Measurements from ENCODE around the gene LGR4. TPM values are rescaled to one million over a fixed set of nuclear protein-coding genes. Genes with fewer than 3 reads are reported as not detected.

Gene LGR4
- total and polyA plus RNA-seq, 9 of the 15 experiments (the other 6 are each of a cell fraction or from before 2014, with no cell fraction given) = 0.94 to 10.1 (median 5.8) TPM

DNA sequence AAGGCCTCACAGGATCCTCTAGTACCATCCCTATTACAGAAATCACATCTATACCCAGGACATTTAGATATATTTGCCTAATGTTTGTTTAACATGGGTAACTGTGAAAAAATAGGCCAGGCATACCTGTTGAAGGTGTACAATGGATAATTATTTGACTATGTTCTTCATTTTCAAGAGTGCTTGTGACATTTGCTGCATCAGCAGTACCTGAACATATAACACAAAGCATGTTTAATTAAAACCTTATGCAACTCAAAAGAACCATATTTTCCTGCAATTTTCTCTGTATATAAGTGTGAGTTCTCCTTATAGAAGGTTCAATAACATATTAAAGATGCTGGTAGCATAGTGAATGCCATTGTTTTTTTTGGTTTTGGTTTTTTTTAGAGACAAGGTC, 101.1 kb downstream of the LGR4 start (continued):
- TF ChIP-seq, protein P1, sequence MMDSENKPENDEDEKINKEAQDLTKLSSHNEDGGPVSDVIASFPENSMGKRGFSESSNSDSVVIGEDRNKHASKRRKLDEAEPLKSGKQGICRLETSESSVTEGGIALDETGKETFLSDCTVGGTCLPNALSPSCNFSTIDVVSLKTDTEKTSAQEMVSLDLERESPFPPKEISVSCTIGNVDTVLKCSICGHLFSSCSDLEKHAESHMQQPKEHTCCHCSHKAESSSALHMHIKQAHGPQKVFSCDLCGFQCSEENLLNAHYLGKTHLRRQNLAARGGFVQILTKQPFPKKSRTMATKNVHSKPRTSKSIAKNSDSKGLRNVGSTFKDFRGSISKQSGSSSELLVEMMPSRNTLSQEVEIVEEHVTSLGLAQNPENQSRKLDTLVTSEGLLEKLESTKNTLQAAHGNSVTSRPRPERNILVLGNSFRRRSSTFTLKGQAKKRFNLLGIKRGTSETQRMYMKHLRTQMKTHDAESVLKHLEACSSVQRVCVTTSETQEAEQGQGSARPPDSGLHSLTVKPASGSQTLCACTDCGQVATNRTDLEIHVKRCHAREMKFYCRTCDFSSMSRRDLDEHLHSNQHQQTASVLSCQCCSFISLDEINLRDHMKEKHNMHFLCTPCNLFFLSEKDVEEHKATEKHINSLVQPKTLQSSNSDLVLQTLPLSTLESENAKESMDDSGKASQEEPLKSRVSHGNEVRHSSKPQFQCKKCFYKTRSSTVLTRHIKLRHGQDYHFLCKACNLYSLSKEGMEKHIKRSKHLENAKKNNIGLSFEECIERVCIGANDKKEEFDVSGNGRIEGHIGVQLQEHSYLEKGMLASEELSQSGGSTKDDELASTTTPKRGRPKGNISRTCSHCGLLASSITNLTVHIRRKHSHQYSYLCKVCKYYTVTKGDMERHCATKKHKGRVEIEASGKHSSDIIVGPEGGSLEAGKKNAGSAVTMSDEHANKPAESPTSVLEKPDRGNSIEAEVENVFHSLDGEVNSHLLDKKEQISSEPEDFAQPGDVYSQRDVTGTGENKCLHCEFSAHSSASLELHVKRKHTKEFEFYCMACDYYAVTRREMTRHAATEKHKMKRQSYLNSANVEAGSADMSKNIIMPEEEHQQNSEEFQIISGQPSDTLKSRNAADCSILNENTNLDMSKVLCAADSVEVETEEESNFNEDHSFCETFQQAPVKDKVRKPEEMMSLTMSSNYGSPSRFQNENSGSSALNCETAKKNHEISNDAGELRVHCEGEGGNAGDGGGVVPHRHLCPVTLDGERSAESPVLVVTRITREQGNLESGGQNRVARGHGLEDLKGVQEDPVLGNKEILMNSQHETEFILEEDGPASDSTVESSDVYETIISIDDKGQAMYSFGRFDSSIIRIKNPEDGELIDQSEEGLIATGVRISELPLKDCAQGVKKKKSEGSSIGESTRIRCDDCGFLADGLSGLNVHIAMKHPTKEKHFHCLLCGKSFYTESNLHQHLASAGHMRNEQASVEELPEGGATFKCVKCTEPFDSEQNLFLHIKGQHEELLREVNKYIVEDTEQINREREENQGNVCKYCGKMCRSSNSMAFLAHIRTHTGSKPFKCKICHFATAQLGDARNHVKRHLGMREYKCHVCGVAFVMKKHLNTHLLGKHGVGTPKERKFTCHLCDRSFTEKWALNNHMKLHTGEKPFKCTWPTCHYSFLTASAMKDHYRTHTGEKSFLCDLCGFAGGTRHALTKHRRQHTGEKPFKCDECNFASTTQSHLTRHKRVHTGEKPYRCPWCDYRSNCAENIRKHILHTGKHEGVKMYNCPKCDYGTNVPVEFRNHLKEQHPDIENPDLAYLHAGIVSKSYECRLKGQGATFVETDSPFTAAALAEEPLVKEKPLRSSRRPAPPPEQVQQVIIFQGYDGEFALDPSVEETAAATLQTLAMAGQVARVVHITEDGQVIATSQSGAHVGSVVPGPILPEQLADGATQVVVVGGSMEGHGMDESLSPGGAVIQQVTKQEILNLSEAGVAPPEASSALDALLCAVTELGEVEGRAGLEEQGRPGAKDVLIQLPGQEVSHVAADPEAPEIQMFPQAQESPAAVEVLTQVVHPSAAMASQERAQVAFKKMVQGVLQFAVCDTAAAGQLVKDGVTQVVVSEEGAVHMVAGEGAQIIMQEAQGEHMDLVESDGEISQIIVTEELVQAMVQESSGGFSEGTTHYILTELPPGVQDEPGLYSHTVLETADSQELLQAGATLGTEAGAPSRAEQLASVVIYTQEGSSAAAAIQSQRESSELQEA (IDR thresholded peaks at IDR 0.05; ENCODE audit: low read depth) = no peak
- TF ChIP-seq SMARCE1 (IDR thresholded peaks at IDR 0.05) = no peak
- TF ChIP-seq, protein P2, sequence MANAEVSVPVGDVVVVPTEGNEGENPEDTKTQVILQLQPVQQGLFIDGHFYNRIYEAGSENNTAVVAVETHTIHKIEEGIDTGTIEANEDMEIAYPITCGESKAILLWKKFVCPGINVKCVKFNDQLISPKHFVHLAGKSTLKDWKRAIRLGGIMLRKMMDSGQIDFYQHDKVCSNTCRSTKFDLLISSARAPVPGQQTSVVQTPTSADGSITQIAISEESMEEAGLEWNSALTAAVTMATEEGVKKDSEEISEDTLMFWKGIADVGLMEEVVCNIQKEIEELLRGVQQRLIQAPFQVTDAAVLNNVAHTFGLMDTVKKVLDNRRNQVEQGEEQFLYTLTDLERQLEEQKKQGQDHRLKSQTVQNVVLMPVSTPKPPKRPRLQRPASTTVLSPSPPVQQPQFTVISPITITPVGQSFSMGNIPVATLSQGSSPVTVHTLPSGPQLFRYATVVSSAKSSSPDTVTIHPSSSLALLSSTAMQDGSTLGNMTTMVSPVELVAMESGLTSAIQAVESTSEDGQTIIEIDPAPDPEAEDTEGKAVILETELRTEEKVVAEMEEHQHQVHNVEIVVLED (CRISPR knock-in tag; IDR thresholded peaks at IDR 0.05) = no peak
- TF ChIP-seq GTF2F1 (IDR thresholded peaks at IDR 0.05; ENCODE audit: low read depth, low read length) = no peak
- TF ChIP-seq MEF2D (tag; conservative IDR thresholded peaks at IDR 0.05; ENCODE audit: low read depth) = no peak
- TF ChIP-seq NCOR1 (IDR thresholded peaks at IDR 0.05) = no peak
- no peak for TF ChIP-seq KLF16 (IDR thresholded peaks at IDR 0.05)
- no peak for TF ChIP-seq ZNF431 (CRISPR knock-in tag; IDR thresholded peaks at IDR 0.05)
- no peak for TF ChIP-seq ZNF134 (CRISPR knock-in tag; conservative IDR thresholded peaks at IDR 0.05)
- TF ChIP-seq, protein P3, sequence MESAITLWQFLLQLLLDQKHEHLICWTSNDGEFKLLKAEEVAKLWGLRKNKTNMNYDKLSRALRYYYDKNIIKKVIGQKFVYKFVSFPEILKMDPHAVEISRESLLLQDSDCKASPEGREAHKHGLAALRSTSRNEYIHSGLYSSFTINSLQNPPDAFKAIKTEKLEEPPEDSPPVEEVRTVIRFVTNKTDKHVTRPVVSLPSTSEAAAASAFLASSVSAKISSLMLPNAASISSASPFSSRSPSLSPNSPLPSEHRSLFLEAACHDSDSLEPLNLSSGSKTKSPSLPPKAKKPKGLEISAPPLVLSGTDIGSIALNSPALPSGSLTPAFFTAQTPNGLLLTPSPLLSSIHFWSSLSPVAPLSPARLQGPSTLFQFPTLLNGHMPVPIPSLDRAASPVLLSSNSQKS (CRISPR knock-in tag; IDR thresholded peaks at IDR 0.05) = no peak
